H9 (cell line): Measurements from ENCODE around the gene SETDB2. TPM values are rescaled to one million over a fixed set of nuclear protein-coding genes. Genes with fewer than 3 reads are reported as not detected.

Source experiments
- DNase-seq: peaks from one replicate; pipeline ENCODE4 v3.0.0-alpha.2; 2017
- H2AFZ ChIP-seq: one replicate; pipeline ENCODE4 v1.6.1; 2013; ENCODE audit warnings: mild to moderate bottlenecking, low read length, control low read depth, moderate library complexity
- H2AK5ac ChIP-seq: 2 replicates; pipeline ENCODE4 v1.6.1; 2013; ENCODE audit warnings: low read length, control low read depth, mixed read lengths; ENCODE audit not compliant: insufficient read length
- H2BK120ac ChIP-seq: one replicate; pipeline ENCODE4 v1.6.1; 2013; ENCODE audit warnings: low read depth, mild to moderate bottlenecking, low read length, control low read depth, inconsistent platforms; ENCODE audit not compliant: poor library complexity, severe bottlenecking
- H2BK12ac ChIP-seq: 2 replicates; pipeline ENCODE4 v1.6.1; 2013; ENCODE audit warnings: low read length, control low read depth, mixed read lengths, low read depth; ENCODE audit not compliant: insufficient read length
- H2BK15ac ChIP-seq: 2 replicates; pipeline ENCODE4 v1.6.1; 2013; ENCODE audit warnings: low read depth, low read length, control low read depth
- H2BK20ac ChIP-seq: one replicate; pipeline ENCODE4 v1.6.1; 2013; ENCODE audit warnings: low read depth, mild to moderate bottlenecking, low read length, control low read depth, inconsistent platforms; ENCODE audit not compliant: poor library complexity, severe bottlenecking
- H2BK5ac ChIP-seq: 2 replicates; pipeline ENCODE4 v1.6.1; 2013; ENCODE audit warnings: low read length, control low read depth, mixed read lengths; ENCODE audit not compliant: insufficient read length
- H3K14ac ChIP-seq: 2 replicates; pipeline ENCODE4 v1.6.1; 2013; ENCODE audit warnings: low read length, control low read depth; ENCODE audit not compliant: insufficient read depth
- H3K18ac ChIP-seq: 2 replicates; pipeline ENCODE4 v1.6.1; 2013; ENCODE audit warnings: low read depth, mild to moderate bottlenecking, mixed read lengths, low read length, control low read depth; ENCODE audit not compliant: insufficient read length
- H3K23ac ChIP-seq: 2 replicates; pipeline ENCODE4 v1.6.1; 2013; ENCODE audit warnings: low read length, control low read depth, mixed read lengths, low read depth; ENCODE audit not compliant: insufficient read length
- H3K23me2 ChIP-seq: 2 replicates; pipeline ENCODE4 v1.6.1; 2013; ENCODE audit warnings: low read depth, mild to moderate bottlenecking, mixed read lengths, low read length, control low read depth; ENCODE audit not compliant: insufficient read length, poor library complexity, severe bottlenecking
- H3K27ac ChIP-seq: 2 replicates; pipeline ENCODE4 v1.5.1; 2013; ENCODE audit warnings: low read length, control low read depth, mixed read lengths, low read depth; ENCODE audit not compliant: insufficient read length
- H3K27me3 ChIP-seq: 2 replicates; pipeline ENCODE4 v1.6.1; 2013; ENCODE audit warnings: low read length, control low read depth, inconsistent platforms; ENCODE audit not compliant: insufficient read depth
- H3K4ac ChIP-seq: 2 replicates; pipeline ENCODE4 v1.6.1; 2013; ENCODE audit warnings: low read depth, mild to moderate bottlenecking, control low read depth, inconsistent platforms, low read length, moderate library complexity
- H3K4me1 ChIP-seq: 2 replicates; pipeline ENCODE4 v1.6.1; 2013; ENCODE audit warnings: low read length, control low read depth, inconsistent platforms; ENCODE audit not compliant: insufficient read depth
- H3K4me2 ChIP-seq: 2 replicates; pipeline ENCODE4 v1.6.1; 2013; ENCODE audit warnings: low read length, control low read depth, mixed read lengths; ENCODE audit not compliant: insufficient read length, insufficient read depth
- H3K56ac ChIP-seq: 2 replicates; pipeline ENCODE4 v1.6.1; 2013; ENCODE audit warnings: low read depth, mild to moderate bottlenecking, mixed read lengths, low read length, control low read depth; ENCODE audit not compliant: insufficient read length
- H3K79me1 ChIP-seq: 2 replicates; pipeline ENCODE4 v1.6.1; 2013; ENCODE audit warnings: low read depth, mild to moderate bottlenecking, moderate library complexity, low read length, control low read depth, inconsistent platforms; ENCODE audit not compliant: insufficient read depth, poor library complexity, severe bottlenecking
- H3K79me2 ChIP-seq: 2 replicates; pipeline ENCODE4 v1.6.1; 2013; ENCODE audit warnings: low read length, control low read depth, inconsistent platforms; ENCODE audit not compliant: insufficient read depth
- H3K9ac ChIP-seq: 2 replicates; pipeline ENCODE4 v1.6.1; 2013; ENCODE audit warnings: low read length, control low read depth, mixed read lengths; ENCODE audit not compliant: insufficient read length; ENCODE audit errors: extremely low read depth
- H3K9me3 ChIP-seq: one replicate; pipeline ENCODE4 v1.6.1; 2013; ENCODE audit warnings: low read depth, low read length, inconsistent platforms; ENCODE audit not compliant: control insufficient read depth
- H3T11ph ChIP-seq: one replicate; pipeline ENCODE4 v1.6.1; 2013; ENCODE audit warnings: mild to moderate bottlenecking, low read length, control low read depth, inconsistent platforms
- H4K20me1 ChIP-seq: one replicate; pipeline ENCODE4 v1.6.1; 2013; ENCODE audit not compliant: control insufficient read depth, insufficient read length, insufficient read depth
- H4K5ac ChIP-seq: 2 replicates; pipeline ENCODE4 v1.6.1; 2013; ENCODE audit warnings: low read depth, mild to moderate bottlenecking, mixed read lengths, low read length, control low read depth; ENCODE audit not compliant: insufficient read length
- H4K8ac ChIP-seq: replicated peaks from 2 replicates; pipeline ENCODE4 v1.6.1; 2013; ENCODE audit warnings: low read length, control low read depth, mixed read lengths, low read depth; ENCODE audit not compliant: insufficient read length
- H4K91ac ChIP-seq: 2 replicates; pipeline ENCODE4 v1.6.1; 2013; ENCODE audit warnings: low read depth, mild to moderate bottlenecking, moderate library complexity, mixed read lengths, low read length, control low read depth; ENCODE audit not compliant: insufficient read length
- H3K27ac Mint-ChIP-seq, 3 experiments: 2 replicates in 2 of 3; 3 replicates in 1 of 3; pipeline ENCODE4 v1.8.0; 2020 to 2021; ENCODE audit warnings: mixed read lengths in 3 of 3, mild to moderate bottlenecking in 1 of 3, moderate library complexity in 1 of 3
- H3K27me3 Mint-ChIP-seq: 2 replicates; pipeline ENCODE4 v1.8.0; 2021; ENCODE audit warnings: low read depth, mild to moderate bottlenecking, moderate library complexity, mixed read lengths
- H3K36me3 Mint-ChIP-seq, 3 experiments: 2 replicates in 2 of 3; 3 replicates in 1 of 3; pipeline ENCODE4 v1.8.0; 2020 to 2021; ENCODE audit warnings: low read depth in 3 of 3, mixed read lengths in 3 of 3; ENCODE audit not compliant: insufficient read depth in 1 of 3
- H3K4me1 Mint-ChIP-seq, 2 experiments: 2 replicates each; pipeline ENCODE4 v1.8.0; 2020; ENCODE audit warnings: mixed read lengths in 2 of 2
- H3K4me3 Mint-ChIP-seq, 2 experiments: 2 replicates in 1 of 2; 3 replicates in 1 of 2; pipeline ENCODE4 v1.8.0; 2020 to 2021; ENCODE audit warnings: mild to moderate bottlenecking in 2 of 2, mixed read lengths in 2 of 2, moderate library complexity in 1 of 2
- H3K9me3 Mint-ChIP-seq, 2 experiments: 2 replicates in 1 of 2; 3 replicates in 1 of 2; pipeline ENCODE4 v1.8.0; 2020; ENCODE audit warnings: mild to moderate bottlenecking in 2 of 2, mixed read lengths in 2 of 2, moderate library complexity in 1 of 2
- CTCF ChIP-seq: fragments of 200-600 bp; sonication (generic); conservative IDR thresholded peaks from 3 replicates; pipeline ENCODE4 v1.8.0; 2021; ENCODE audit warnings: antibody characterized with exemption, mild to moderate bottlenecking
- WGBS: extraction: QIAGEN DNeasy Blood & Tissue Kit; methylation state at CpG from one replicate; pipeline ENCODE4 v1.1.7; 2013; ENCODE audit warnings: missing lambda C conversion rate, low lambda C conversion rate, mixed read lengths; ENCODE audit not compliant: insufficient read length; ENCODE audit errors: extremely low coverage; 5-methylcytosine and 5-hydroxymethylcytosine counted together
- total RNA-seq: library from RNA; stranded (reverse); gene quantifications from 2 replicates; pipeline ENCODE4 v1.2.1, GENCODE V29; 2021

Gene SETDB2
- total RNA-seq, 1 experiment from 2014 or later: 5.7 TPM

GRCh38 chr13:49403996-49404702 is 39.9 kb upstream of the SETDB2 start:
- H2AK5ac ChIP-seq: no peak overlapping the region
- H3K36me3 Mint-ChIP-seq: no peaks in the 10 kb centered on the region
- H3K4me3 Mint-ChIP-seq: no peak overlapping the region

More at GRCh38 chr13:49403996-49404702, 39.9 kb upstream of the SETDB2 start:
- no peak for TF ChIP-seq CTCF
- H3K27ac ChIP-seq: no peak overlapping the region
- H2BK15ac ChIP-seq: no peak overlapping the region
- no peak overlapping the region for H3K4ac ChIP-seq
- no peaks in the 10 kb centered on the region for H3K23me2 ChIP-seq
- no peak overlapping the region for H3K56ac ChIP-seq
- H4K91ac ChIP-seq: no peak overlapping the region
- no peaks in the 10 kb centered on the region for H3K9me3 Mint-ChIP-seq
- no peak overlapping the region for H4K5ac ChIP-seq
- H2BK20ac ChIP-seq: no peak overlapping the region
- no peaks in the 10 kb centered on the region for H4K20me1 ChIP-seq
- H3K27me3 Mint-ChIP-seq: peaks cover 3% of the 10 kb centered on the region
- H3K4me1 ChIP-seq: no peaks in the 10 kb centered on the region
- no peak overlapping the region for H3K18ac ChIP-seq
- no peaks in the 10 kb centered on the region for H3K27me3 ChIP-seq
- no peak overlapping the region for H2BK12ac ChIP-seq
- H3T11ph ChIP-seq: no peak overlapping the region
- H3K23ac ChIP-seq: no peak overlapping the region
- DNase-seq: no peak
- no peaks in the 10 kb centered on the region for H3K79me1 ChIP-seq
- H2BK5ac ChIP-seq: no peak overlapping the region
- H4K8ac ChIP-seq: no peak overlapping the region
- H2BK120ac ChIP-seq: no peak overlapping the region
- H3K9me3 ChIP-seq: no peaks in the 10 kb centered on the region
- H3K4me2 ChIP-seq: no peak overlapping the region
- H3K79me2 ChIP-seq: no peaks in the 10 kb centered on the region
- no peak overlapping the region for H3K27ac Mint-ChIP-seq
- no peak overlapping the region for H3K9ac ChIP-seq
- H3K4me1 Mint-ChIP-seq: peaks cover 8 to 9% of the 10 kb centered on the region in 2 experiments
- no peak overlapping the region for H3K14ac ChIP-seq
- no peak overlapping the region for H2AFZ ChIP-seq
- WGBS: no CpG with 5 or more reads among the region's 7 CpGs
